SU-DHL-6 (cell line): Measurements from ENCODE around the gene SLC25A52.

Source experiments
- H2AFZ ChIP-seq: fragments of 200-600 bp; sonication (generic); 2 replicates; pipeline ENCODE4 v1.6.1; 2014; ENCODE audit warnings: low read depth, mild to moderate bottlenecking, moderate library complexity, mixed read lengths, antibody characterized with exemption, low read length; ENCODE audit not compliant: severe bottlenecking
- H3F3A ChIP-seq: fragments of 200-600 bp; shearing (Covaris generic); 2 replicates; pipeline ENCODE4 v1.6.0; 2016; ENCODE audit warnings: antibody characterized with exemption, mild to moderate bottlenecking; ENCODE audit not compliant: insufficient read depth
- H3K27ac ChIP-seq: fragments of 200-600 bp; sonication (generic); 2 replicates; pipeline ENCODE4 v1.5.1; 2016; ENCODE audit warnings: low read depth, mild to moderate bottlenecking, low read length, moderate library complexity, mixed read lengths
- H3K27me3 ChIP-seq: fragments of 200-600 bp; sonication (generic), shearing (Covaris generic); 2 replicates; pipeline ENCODE4 v1.6.0; 2014; ENCODE audit warnings: mild to moderate bottlenecking, low read length
- H3K36me3 ChIP-seq: fragments of 200-600 bp; sonication (generic); 2 replicates; pipeline ENCODE4 v1.6.1; 2014; ENCODE audit warnings: mild to moderate bottlenecking, low read length, mixed read lengths
- H3K4me2 ChIP-seq: fragments of 300-600, 200-600 bp; shearing (Covaris generic), sonication (generic); 2 replicates; pipeline ENCODE4 v1.6.0; 2014; ENCODE audit warnings: low read length, low read depth, mild to moderate bottlenecking; ENCODE audit not compliant: poor library complexity, severe bottlenecking
- H3K4me3 ChIP-seq: fragments of 200-600 bp; sonication (generic); 2 replicates; pipeline ENCODE4 v1.5.1; 2014; ENCODE audit warnings: antibody characterized with exemption, low read length, mild to moderate bottlenecking, mixed read lengths; ENCODE audit not compliant: insufficient read depth, poor library complexity, severe bottlenecking
- H3K79me2 ChIP-seq: fragments of 200-600 bp; sonication (generic); 2 replicates; pipeline ENCODE4 v1.6.1; 2014; ENCODE audit warnings: mild to moderate bottlenecking, low read length, moderate library complexity; ENCODE audit not compliant: insufficient read depth
- H3K9ac ChIP-seq: fragments of 200-600 bp; sonication (generic); 2 replicates; pipeline ENCODE4 v1.7.0; 2014; ENCODE audit warnings: mild to moderate bottlenecking, low read length
- H3K9me2 ChIP-seq: fragments of 200-600 bp; sonication (generic); replicated peaks from 2 replicates; pipeline ENCODE4 v1.6.1; 2014; ENCODE audit warnings: low read length; ENCODE audit not compliant: insufficient read depth
- H3K9me3 ChIP-seq: fragments of 200-600 bp; sonication (generic); 2 replicates; pipeline ENCODE4 v1.6.1; 2014; ENCODE audit warnings: low read length, mixed read lengths; ENCODE audit not compliant: insufficient read depth
- H4K20me1 ChIP-seq: fragments of 200-600 bp; sonication (generic); 2 replicates; pipeline ENCODE4 v1.6.1; 2014; ENCODE audit warnings: low read depth, mild to moderate bottlenecking, antibody characterized with exemption, low read length, moderate library complexity, mixed read lengths
- EZH2phosphoT487 ChIP-seq: fragments of 200-600 bp; sonication (generic), shearing (Covaris generic); conservative IDR thresholded peaks from 2 replicates; pipeline ENCODE4 v1.6.1; 2018; ENCODE audit warnings: mild to moderate bottlenecking, antibody characterized with exemption, low read length, moderate library complexity, mixed read lengths
- TF ChIP-seq, protein P1 (sequence below): fragments of 200-600 bp; sonication (generic); IDR thresholded peaks from one replicate; pipeline ENCODE4 v1.5.1; 2017; ENCODE audit warnings: antibody characterized with exemption, mild to moderate bottlenecking, low read length, moderate library complexity; ENCODE audit not compliant: insufficient read depth, poor library complexity, severe bottlenecking

Gene SLC25A52

DNA sequence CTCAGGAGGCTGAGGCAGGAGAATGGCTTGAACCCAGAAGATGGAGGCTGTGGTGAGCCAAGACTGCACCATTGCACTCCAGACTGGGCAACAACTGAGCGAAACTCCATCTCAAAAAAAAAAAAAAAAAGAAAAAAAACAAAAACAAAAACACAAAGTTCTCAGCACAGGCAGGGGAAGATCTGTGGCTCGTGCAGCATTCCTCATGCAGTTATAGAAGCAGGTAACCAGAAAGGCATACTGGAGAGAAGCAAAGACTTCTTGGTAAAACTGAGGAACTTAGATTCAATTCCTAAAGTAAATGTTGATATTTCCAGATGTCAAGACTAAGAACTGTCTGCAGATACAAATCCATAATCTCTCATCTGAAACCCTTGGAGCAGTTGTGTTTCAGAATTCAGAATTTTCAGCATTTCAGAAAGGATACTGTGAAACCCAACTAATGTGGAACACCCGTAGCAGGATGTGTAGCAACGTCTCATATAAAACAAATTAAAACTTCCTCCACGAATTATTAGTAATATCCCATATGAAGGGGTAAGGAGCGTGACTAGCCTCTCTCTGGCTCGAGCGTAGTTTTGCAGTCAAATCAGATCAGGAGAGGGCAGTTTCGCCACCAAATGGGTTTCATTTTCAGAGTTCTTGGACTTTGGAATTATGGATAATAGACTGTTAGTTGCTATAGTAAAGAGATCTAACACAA, 13.2 kb upstream of the SLC25A52 start:
- no peaks in the 10 kb centered on the region for H3F3A ChIP-seq
- no peak overlapping the region for H3K4me2 ChIP-seq
- peaks cover 11% of the 10 kb centered on the region; the same call in 1 of the 2 replicates for H3K9me3 ChIP-seq
- no peak overlapping the region for H3K27ac ChIP-seq
- no peaks in the 10 kb centered on the region for H4K20me1 ChIP-seq
- H3K9me2 ChIP-seq, result no peaks in the 10 kb centered on the region
- H2AFZ ChIP-seq, result no peak overlapping the region
- TF ChIP-seq, protein P1, sequence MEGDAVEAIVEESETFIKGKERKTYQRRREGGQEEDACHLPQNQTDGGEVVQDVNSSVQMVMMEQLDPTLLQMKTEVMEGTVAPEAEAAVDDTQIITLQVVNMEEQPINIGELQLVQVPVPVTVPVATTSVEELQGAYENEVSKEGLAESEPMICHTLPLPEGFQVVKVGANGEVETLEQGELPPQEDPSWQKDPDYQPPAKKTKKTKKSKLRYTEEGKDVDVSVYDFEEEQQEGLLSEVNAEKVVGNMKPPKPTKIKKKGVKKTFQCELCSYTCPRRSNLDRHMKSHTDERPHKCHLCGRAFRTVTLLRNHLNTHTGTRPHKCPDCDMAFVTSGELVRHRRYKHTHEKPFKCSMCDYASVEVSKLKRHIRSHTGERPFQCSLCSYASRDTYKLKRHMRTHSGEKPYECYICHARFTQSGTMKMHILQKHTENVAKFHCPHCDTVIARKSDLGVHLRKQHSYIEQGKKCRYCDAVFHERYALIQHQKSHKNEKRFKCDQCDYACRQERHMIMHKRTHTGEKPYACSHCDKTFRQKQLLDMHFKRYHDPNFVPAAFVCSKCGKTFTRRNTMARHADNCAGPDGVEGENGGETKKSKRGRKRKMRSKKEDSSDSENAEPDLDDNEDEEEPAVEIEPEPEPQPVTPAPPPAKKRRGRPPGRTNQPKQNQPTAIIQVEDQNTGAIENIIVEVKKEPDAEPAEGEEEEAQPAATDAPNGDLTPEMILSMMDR, result no peak
- no peak for TF ChIP-seq EZH2phosphoT487
- H3K36me3 ChIP-seq, result no peaks in the 10 kb centered on the region
- H3K79me2 ChIP-seq, result no peaks in the 10 kb centered on the region
- H3K4me3 ChIP-seq, result no peak overlapping the region
- no peaks in the 10 kb centered on the region for H3K27me3 ChIP-seq
- H3K9ac ChIP-seq, result no peak overlapping the region

DNA sequence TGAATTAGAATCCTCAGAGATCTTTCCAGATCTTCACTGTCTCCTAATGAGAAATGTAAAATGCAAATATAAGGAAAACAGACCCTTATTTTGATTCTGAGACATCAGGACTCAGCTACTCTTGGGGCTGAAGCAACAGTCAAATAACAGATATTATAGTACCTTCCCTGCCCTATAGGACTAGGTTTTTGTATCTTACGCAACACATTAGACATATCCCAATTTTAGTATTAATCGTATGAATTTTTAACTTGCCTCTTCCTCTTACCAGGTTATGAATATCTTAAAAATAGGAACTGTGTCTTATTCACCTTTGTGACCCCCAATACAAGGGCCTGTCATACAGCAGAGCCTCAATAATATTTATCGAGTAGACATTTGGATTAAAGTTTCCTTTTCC, 12.0 kb upstream of the SLC25A52 start:
- no peak overlapping the region for H3K9ac ChIP-seq
- H3K4me3 ChIP-seq, result no peak overlapping the region
- H3K79me2 ChIP-seq, result no peaks in the 10 kb centered on the region
- no peaks in the 10 kb centered on the region for H4K20me1 ChIP-seq
- H3F3A ChIP-seq, result no peaks in the 10 kb centered on the region
- TF ChIP-seq, protein P1, result no peak
- TF ChIP-seq EZH2phosphoT487, result no peak
- no peak overlapping the region for H2AFZ ChIP-seq
- no peak overlapping the region for H3K27ac ChIP-seq
- no peaks in the 10 kb centered on the region for H3K36me3 ChIP-seq
- H3K9me3 ChIP-seq, result no peaks in the 10 kb centered on the region
- H3K27me3 ChIP-seq, result no peaks in the 10 kb centered on the region
- H3K4me2 ChIP-seq, result no peak overlapping the region
- H3K9me2 ChIP-seq, result no peaks in the 10 kb centered on the region

GRCh38 chr18:31750273-31750672, 10.4 kb downstream of the SLC25A52 start:
- no peaks in the 10 kb centered on the region for H3K27me3 ChIP-seq
- no peak overlapping the region for H3K9ac ChIP-seq
- no peaks in the 10 kb centered on the region for H3K36me3 ChIP-seq
- no peak overlapping the region for H2AFZ ChIP-seq
- no peak overlapping the region for H3K27ac ChIP-seq
- no peaks in the 10 kb centered on the region for H3K9me2 ChIP-seq
- H3K79me2 ChIP-seq, result no peaks in the 10 kb centered on the region
- TF ChIP-seq, protein P1, result no peak
- no peak for TF ChIP-seq EZH2phosphoT487
- H3K4me2 ChIP-seq, result no peak overlapping the region
- no peaks in the 10 kb centered on the region for H3F3A ChIP-seq
- H3K9me3 ChIP-seq, result no peaks in the 10 kb centered on the region
- H3K4me3 ChIP-seq, result no peak overlapping the region
- no peaks in the 10 kb centered on the region for H4K20me1 ChIP-seq
